Fibroblast of pulmonary artery (primary cell): ENCODE data around the gene OR2T35.

Experiments
- DNase-seq: peaks from one replicate; pipeline ENCODE4 v3.0.0-alpha.2; 2010; ENCODE audit warnings: low read depth
- H3K4me3 ChIP-seq: replicated peaks from 2 replicates; pipeline ENCODE4 v1.5.1; 2011; ENCODE audit warnings: low read depth, mild to moderate bottlenecking, control low read depth, low read length, moderate library complexity
- CTCF ChIP-seq: IDR thresholded peaks from 2 replicates; pipeline ENCODE4 v1.5.1; 2011; ENCODE audit warnings: mild to moderate bottlenecking, control low read depth, low read length, inconsistent platforms; ENCODE audit errors: missing control alignments

Gene OR2T35

GRCh38 chr1:248589334-248589733 lies 55.7 kb downstream of the OR2T35 start:
- H3K4me3 ChIP-seq: no peak overlapping the region
- no peak for DNase-seq
- TF ChIP-seq CTCF: no peak
